Liver (tissue), 3 donors: Measurements from ENCODE around the gene TNFRSF17.

ENCODE experiments used
- GABPA ChIP-seq, 2 donors: IDR thresholded peaks in 1 of 2; conservative IDR thresholded peaks in 1 of 2; 2 replicates each; pipeline ENCODE4 v1.6.1; 2016; ENCODE audit warnings: antibody characterized with exemption in 2 of 2, mild to moderate bottlenecking in 1 of 2, moderate library complexity in 1 of 2
- RAD21 ChIP-seq, 2 donors: IDR thresholded peaks; 2 replicates each; pipeline ENCODE4 v1.6.1; 2016; ENCODE audit warnings: antibody characterized with exemption in 2 of 2, mild to moderate bottlenecking in 2 of 2
- RXRA ChIP-seq, 2 donors: IDR thresholded peaks; 2 replicates each; pipeline ENCODE4 v1.6.1; 2017 to 2018; ENCODE audit warnings: antibody characterized with exemption in 2 of 2, mild to moderate bottlenecking in 1 of 2
- TF ChIP-seq, protein P1 (sequence below): fragments of 150-350 bp; IDR thresholded peaks from 2 replicates; pipeline ENCODE4 v1.5.1; 2017; ENCODE audit warnings: improper control_type of control experiment, low read depth, low read length; ENCODE audit not compliant: missing input control
- donor health status: healthy.
- donor health status: healthy.

- TF ChIP-seq, protein P1, sequence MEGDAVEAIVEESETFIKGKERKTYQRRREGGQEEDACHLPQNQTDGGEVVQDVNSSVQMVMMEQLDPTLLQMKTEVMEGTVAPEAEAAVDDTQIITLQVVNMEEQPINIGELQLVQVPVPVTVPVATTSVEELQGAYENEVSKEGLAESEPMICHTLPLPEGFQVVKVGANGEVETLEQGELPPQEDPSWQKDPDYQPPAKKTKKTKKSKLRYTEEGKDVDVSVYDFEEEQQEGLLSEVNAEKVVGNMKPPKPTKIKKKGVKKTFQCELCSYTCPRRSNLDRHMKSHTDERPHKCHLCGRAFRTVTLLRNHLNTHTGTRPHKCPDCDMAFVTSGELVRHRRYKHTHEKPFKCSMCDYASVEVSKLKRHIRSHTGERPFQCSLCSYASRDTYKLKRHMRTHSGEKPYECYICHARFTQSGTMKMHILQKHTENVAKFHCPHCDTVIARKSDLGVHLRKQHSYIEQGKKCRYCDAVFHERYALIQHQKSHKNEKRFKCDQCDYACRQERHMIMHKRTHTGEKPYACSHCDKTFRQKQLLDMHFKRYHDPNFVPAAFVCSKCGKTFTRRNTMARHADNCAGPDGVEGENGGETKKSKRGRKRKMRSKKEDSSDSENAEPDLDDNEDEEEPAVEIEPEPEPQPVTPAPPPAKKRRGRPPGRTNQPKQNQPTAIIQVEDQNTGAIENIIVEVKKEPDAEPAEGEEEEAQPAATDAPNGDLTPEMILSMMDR, result no peak
- TF ChIP-seq RAD21 (IDR thresholded peaks at IDR 0.05) (no peak), RXRA (IDR thresholded peaks at IDR 0.05) (no peak), GABPA (IDR thresholded peaks at IDR 0.05 in 1 of 2, conservative IDR thresholded peaks at IDR 0.05 in 1 of 2) (no peak)
These were observed 9.3 kb upstream of the TNFRSF17 start for GRCh38 chr16:11955713-11956123.
